GM23338 (cell line): ENCODE measurements around the gene F7. TPM values are rescaled to one million over a fixed set of nuclear protein-coding genes. Genes with fewer than 3 reads are reported as not detected.

ENCODE experiments used
- ATAC-seq: fragments of 200-7000 bp; cut with Tn5 transposase; 3 replicates; pipeline ENCODE4 v1.9.1; 2020
- DNase-seq: peaks from one replicate; pipeline ENCODE4 v3.0.0-alpha.2; 2015; ENCODE audit warnings: low spot score
- H2AFZ ChIP-seq: fragments of 200-600 bp; sonication (generic); 2 replicates; pipeline ENCODE4 v1.8.0; 2016; ENCODE audit warnings: antibody characterized with exemption, mild to moderate bottlenecking, moderate library complexity
- H3F3A ChIP-seq: fragments of 200-600 bp; sonication (generic); replicated peaks from 2 replicates; pipeline ENCODE4 v1.8.0; 2017; ENCODE audit warnings: antibody characterized with exemption, mixed run types, low read depth
- H3K27ac ChIP-seq: fragments of 200-600 bp; sonication (generic); 2 replicates; pipeline ENCODE4 v1.6.1; 2016; ENCODE audit warnings: low read depth
- H3K27me3 ChIP-seq: fragments of 200-600 bp; sonication (generic); 2 replicates; pipeline ENCODE4 v1.8.0; 2016; ENCODE audit warnings: mild to moderate bottlenecking, mixed run types, moderate library complexity; ENCODE audit not compliant: insufficient read depth
- H3K36me3 ChIP-seq: fragments of 200-600 bp; sonication (generic); 2 replicates; pipeline ENCODE4 v1.8.0; 2016; ENCODE audit warnings: mild to moderate bottlenecking; ENCODE audit not compliant: insufficient read depth
- H3K4me1 ChIP-seq: fragments of 200-600 bp; sonication (generic); 2 replicates; pipeline ENCODE4 v1.8.0; 2016; ENCODE audit warnings: mild to moderate bottlenecking, moderate library complexity; ENCODE audit not compliant: insufficient read depth
- H3K4me2 ChIP-seq: fragments of 200-600 bp; sonication (generic); 2 replicates; pipeline ENCODE4 v1.7.1; 2017; ENCODE audit warnings: mixed run types
- H3K4me3 ChIP-seq: fragments of 200-600 bp; sonication (generic); 2 replicates; pipeline ENCODE4 v1.6.1; 2016; ENCODE audit warnings: mixed run types
- H3K79me2 ChIP-seq: fragments of 200-600 bp; sonication (generic); replicated peaks from 2 replicates; pipeline ENCODE4 v1.8.0; 2017; ENCODE audit warnings: mild to moderate bottlenecking; ENCODE audit not compliant: insufficient read depth
- H3K9me2 ChIP-seq: fragments of 200-600 bp; sonication (generic); 2 replicates; pipeline ENCODE4 v1.8.0; 2017; ENCODE audit not compliant: insufficient read depth
- H4K20me1 ChIP-seq: fragments of 200-600 bp; sonication (generic); replicated peaks from 2 replicates; pipeline ENCODE4 v1.8.0; 2017; ENCODE audit warnings: mild to moderate bottlenecking; ENCODE audit not compliant: insufficient read depth
- H3K27ac Mint-ChIP-seq: 2 replicates; pipeline ENCODE4 v1.8.0; 2020; ENCODE audit warnings: inconsistent platforms, mild to moderate bottlenecking, moderate library complexity, mixed read lengths
- H3K27me3 Mint-ChIP-seq: 3 replicates; pipeline ENCODE4 v1.8.0; 2022; ENCODE audit warnings: low read depth, mild to moderate bottlenecking, moderate library complexity, mixed read lengths, inconsistent platforms; ENCODE audit not compliant: insufficient read depth, poor library complexity
- H3K36me3 Mint-ChIP-seq: 3 replicates; pipeline ENCODE4 v1.8.0; 2021; ENCODE audit warnings: low read depth, mild to moderate bottlenecking, inconsistent platforms, moderate library complexity, mixed read lengths
- H3K4me1 Mint-ChIP-seq: 3 replicates; pipeline ENCODE4 v1.8.0; 2020; ENCODE audit warnings: mild to moderate bottlenecking, inconsistent platforms, mixed read lengths
- H3K4me3 Mint-ChIP-seq: 3 replicates; pipeline ENCODE4 v1.8.0; 2021; ENCODE audit warnings: moderate library complexity, mild to moderate bottlenecking, inconsistent platforms, mixed read lengths
- H3K9me3 Mint-ChIP-seq: 3 replicates; pipeline ENCODE4 v1.8.0; 2020; ENCODE audit warnings: moderate library complexity, mild to moderate bottlenecking, inconsistent platforms, mixed read lengths
- CREB1 ChIP-seq: fragments of 250-450 bp; sonication (Bioruptor Pico); IDR thresholded peaks from 2 replicates; pipeline ENCODE4 v1.5.0; 2020; ENCODE audit warnings: low read depth, mild to moderate bottlenecking, moderate library complexity
- CTCF ChIP-seq, 2 experiments: fragments of 200-600 bp in 1 of 2; sonication (generic) in 1 of 2; conservative IDR thresholded peaks; 2 replicates each; pipeline versions ENCODE4 v1.5.1 to v1.6.1; 2016 to 2017; ENCODE audit warnings: antibody characterized with exemption in 2 of 2, low read depth in 2 of 2, mild to moderate bottlenecking in 2 of 2, moderate library complexity in 1 of 2
- ETS1 ChIP-seq: IDR thresholded peaks from 2 replicates; pipeline ENCODE4 v1.6.1; 2016; ENCODE audit warnings: antibody characterized with exemption
- EZH2 ChIP-seq: fragments of 200-600 bp; sonication (generic); IDR thresholded peaks from one replicate; pipeline ENCODE4 v1.8.0; 2017; ENCODE audit warnings: antibody characterized with exemption, mild to moderate bottlenecking, low read depth; ENCODE audit not compliant: unreplicated experiment
- EZH2phosphoT487 ChIP-seq: fragments of 200-600 bp; sonication (generic); IDR thresholded peaks from one replicate; pipeline ENCODE4 v1.8.1; 2018; ENCODE audit warnings: antibody characterized with exemption; ENCODE audit not compliant: unreplicated experiment
- JUNB ChIP-seq: IDR thresholded peaks from one replicate; pipeline ENCODE4 v1.6.1; 2016; ENCODE audit warnings: antibody characterized with exemption; ENCODE audit not compliant: unreplicated experiment
- NANOG ChIP-seq: IDR thresholded peaks from 2 replicates; pipeline ENCODE4 v1.6.1; 2016; ENCODE audit warnings: antibody characterized with exemption, borderline replicate concordance
- POLR2AphosphoS5 ChIP-seq: IDR thresholded peaks from 2 replicates; pipeline ENCODE4 v1.6.1; 2016; ENCODE audit warnings: antibody characterized with exemption, low read depth
- REST ChIP-seq: IDR thresholded peaks from one replicate; pipeline ENCODE4 v1.6.1; 2018; ENCODE audit warnings: antibody characterized with exemption; ENCODE audit not compliant: unreplicated experiment
- STAT1 ChIP-seq: IDR thresholded peaks from one replicate; pipeline ENCODE4 v1.6.1; 2016; ENCODE audit warnings: antibody characterized with exemption; ENCODE audit not compliant: unreplicated experiment
- ZNF114 ChIP-seq: fragments of 250-450 bp; sonication (Bioruptor Pico); IDR thresholded peaks from 2 replicates; pipeline ENCODE4 v1.5.0; 2020; ENCODE audit warnings: mild to moderate bottlenecking, moderate library complexity
- ZNF331 ChIP-seq: fragments of 250-450 bp; sonication (Bioruptor Pico); IDR thresholded peaks from 2 replicates; pipeline ENCODE4 v1.5.0; 2020; ENCODE audit warnings: low read depth, mild to moderate bottlenecking, moderate library complexity
- ZNF462 ChIP-seq: fragments of 250-450 bp; sonication (Bioruptor Pico); IDR thresholded peaks from 2 replicates; pipeline ENCODE4 v1.5.0; 2020; ENCODE audit warnings: mild to moderate bottlenecking, moderate library complexity
- polyA plus RNA-seq: library from polyadenylated mRNA; unstranded; fragments of >200 nt; fragmentation: Nextera tagmentation; extraction: Ambion mirVana; gene quantifications from 2 replicates; pipeline ENCODE4 v1.2.1, GENCODE V29; 2016
- total RNA-seq: library from RNA; depleted of rRNA; stranded (reverse); fragments of >200 nt; shearing (Covaris generic); gene quantifications from 2 replicates; pipeline ENCODE4 v1.2.3, GENCODE V29; 2014

F7 gene
- total and polyA plus RNA-seq, 2 experiments from 2014 or later: 0.16 to 0.24 TPM

GRCh38 chr13:113065406-113066141 lies 40.0 kb upstream of the F7 start:
- H3K36me3 Mint-ChIP-seq: no peaks in the 10 kb centered on the region; the same call in 2 of the 3 replicates
- H3K4me3 Mint-ChIP-seq: no peak overlapping the region
- Histone ChIP-seq H3K4me2 (no peak overlapping the region), H4K20me1 (no peaks in the 10 kb centered on the region), H3K4me3 (no peak overlapping the region), H3K27ac (no peak overlapping the region), H3K27me3 (no peaks in the 10 kb centered on the region), H3K36me3 (no peaks in the 10 kb centered on the region), H3K79me2 (no peaks in the 10 kb centered on the region), H3K9me2 (no peaks in the 10 kb centered on the region), H3K4me1 (no peaks in the 10 kb centered on the region), H2AFZ (no peak overlapping the region), H3F3A (no peaks in the 10 kb centered on the region)
- H3K27ac Mint-ChIP-seq: no peak overlapping the region
- no peak for TF ChIP-seq POLR2AphosphoS5
- TF ChIP-seq NANOG: no peak
- TF ChIP-seq ZNF114: no peak
- no peak for TF ChIP-seq REST
- no peak for TF ChIP-seq EZH2phosphoT487
- TF ChIP-seq JUNB: no peak
- no peak for TF ChIP-seq STAT1
- TF ChIP-seq EZH2: no peak
- no peak for TF ChIP-seq CREB1 (CRISPR knock-in tag)
- TF ChIP-seq ZNF331 (CRISPR knock-in tag): no peak
- no peak for TF ChIP-seq ETS1
- no peak for TF ChIP-seq ZNF462 (CRISPR knock-in tag)
- no peak for TF ChIP-seq CTCF (conservative IDR thresholded peaks at IDR 0.05; ENCODE audit: low read depth in 2 of 2)
- no peaks in the 10 kb centered on the region for H3K9me3 Mint-ChIP-seq
- ATAC-seq (no peak), DNase-seq (no peak)
- peaks cover 12% of the 10 kb centered on the region for H3K27me3 Mint-ChIP-seq
- H3K4me1 Mint-ChIP-seq: peaks cover 5% of the 10 kb centered on the region
